ENCODE measurements around the gene RPL26.

DNA sequence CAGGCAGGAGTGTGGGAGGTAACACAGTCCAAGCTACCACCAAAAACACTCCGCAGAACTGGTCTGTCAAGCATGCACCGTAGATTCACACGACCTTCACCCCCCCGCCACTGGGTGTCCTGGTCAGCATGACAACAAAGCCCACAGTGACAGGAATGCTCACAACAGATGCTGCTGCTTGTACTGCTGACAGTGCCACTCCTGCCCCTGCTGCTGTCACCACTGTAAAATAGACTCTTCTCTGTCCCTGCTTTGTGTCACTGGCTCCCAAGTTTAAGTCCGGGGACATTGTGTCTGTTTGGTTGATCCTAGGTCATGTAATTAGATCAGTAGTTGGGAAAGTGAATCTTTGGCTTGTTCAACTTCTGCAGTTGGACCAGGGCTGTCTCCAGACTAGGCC is 50.3 kb downstream of the RPL26 start:
- TF ChIP-seq, protein P1, sequence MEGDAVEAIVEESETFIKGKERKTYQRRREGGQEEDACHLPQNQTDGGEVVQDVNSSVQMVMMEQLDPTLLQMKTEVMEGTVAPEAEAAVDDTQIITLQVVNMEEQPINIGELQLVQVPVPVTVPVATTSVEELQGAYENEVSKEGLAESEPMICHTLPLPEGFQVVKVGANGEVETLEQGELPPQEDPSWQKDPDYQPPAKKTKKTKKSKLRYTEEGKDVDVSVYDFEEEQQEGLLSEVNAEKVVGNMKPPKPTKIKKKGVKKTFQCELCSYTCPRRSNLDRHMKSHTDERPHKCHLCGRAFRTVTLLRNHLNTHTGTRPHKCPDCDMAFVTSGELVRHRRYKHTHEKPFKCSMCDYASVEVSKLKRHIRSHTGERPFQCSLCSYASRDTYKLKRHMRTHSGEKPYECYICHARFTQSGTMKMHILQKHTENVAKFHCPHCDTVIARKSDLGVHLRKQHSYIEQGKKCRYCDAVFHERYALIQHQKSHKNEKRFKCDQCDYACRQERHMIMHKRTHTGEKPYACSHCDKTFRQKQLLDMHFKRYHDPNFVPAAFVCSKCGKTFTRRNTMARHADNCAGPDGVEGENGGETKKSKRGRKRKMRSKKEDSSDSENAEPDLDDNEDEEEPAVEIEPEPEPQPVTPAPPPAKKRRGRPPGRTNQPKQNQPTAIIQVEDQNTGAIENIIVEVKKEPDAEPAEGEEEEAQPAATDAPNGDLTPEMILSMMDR (IDR thresholded peaks at IDR 0.05 in 4 of 5, conservative IDR thresholded peaks at IDR 0.05 in 1 of 5), result no peak
- TF ChIP-seq POLR2A (IDR thresholded peaks at IDR 0.05), result no peak

Measured in gastrocnemius medialis (tissue), 4 donors.